Right forelimb (tissue), 1 donor: ENCODE results near the gene GPD1.

Experiments used
- DNase-seq: peaks from one replicate; pipeline ENCODE4 v3.0.0-alpha.2; 2018

Gene GPD1

GRCh38 chr12:50102646-50103309 lies 1.0 kb upstream of the GPD1 start:
- no peak for DNase-seq

- DNase-seq = no peak
Observed at GRCh38 chr12:50103351-50103750, 457 bp upstream of the GPD1 start.

GRCh38 chr12:50104417-50105366 lies 884 bp downstream of the GPD1 start:
- DNase-seq = no peak

- no peak for DNase-seq
Observed at GRCh38 chr12:50105913-50106450, 2.2 kb downstream of the GPD1 start.

- DNase-seq = no peak
Observed at GRCh38 chr12:50106907-50107306, 3.1 kb downstream of the GPD1 start.

GRCh38 chr12:50107416-50108268 lies 3.8 kb downstream of the GPD1 start:
- DNase-seq = no peak

GRCh38 chr12:50109319-50109718 lies 5.5 kb downstream of the GPD1 start:
- DNase-seq = no peak

GRCh38 chr12:50110127-50110761 lies 6.4 kb downstream of the GPD1 start:
- DNase-seq = no peak

- no peak for DNase-seq
Observed at GRCh38 chr12:50110762-50111351, 7.0 kb downstream of the GPD1 start.

GRCh38 chr12:50111395-50111692 lies 7.5 kb downstream of the GPD1 start:
- DNase-seq = no peak

GRCh38 chr12:50111693-50112455 lies 8.1 kb downstream of the GPD1 start, which contains the start of gene COX14:
COX14 (plus strand) TSS chr12:50112236; CDS start chr12:50120044, 7,808 bp downstream.
- peak; percentile 99 for DNase-seq

- no peak for DNase-seq
Observed at GRCh38 chr12:50112456-50113218, 8.8 kb downstream of the GPD1 start.

- DNase-seq = no peak
Observed at GRCh38 chr12:50117057-50117622, 13.3 kb downstream of the GPD1 start.

GRCh38 chr12:50119387-50119786 lies 15.6 kb downstream of the GPD1 start:
- no peak for DNase-seq

GRCh38 chr12:50120521-50120920 lies 16.7 kb downstream of the GPD1 start:
- DNase-seq = no peak

GRCh38 chr12:50120953-50121352 lies 17.1 kb downstream of the GPD1 start:
- no peak for DNase-seq

- DNase-seq = no peak
Observed at GRCh38 chr12:50121641-50122040, 17.8 kb downstream of the GPD1 start.

GRCh38 chr12:50123203-50123602 lies 19.4 kb downstream of the GPD1 start:
- no peak for DNase-seq

GRCh38 chr12:50127546-50127945 lies 23.7 kb downstream of the GPD1 start:
- no peak for DNase-seq

GRCh38 chr12:50129290-50129689 lies 25.5 kb downstream of the GPD1 start:
- no peak for DNase-seq
